ENCODE results near the gene XG. TPM values are rescaled to one million over a fixed set of nuclear protein-coding genes. Genes with fewer than 3 reads are reported as not detected.
"Not testable (repeated sequence)": the region's sequence is repeated elsewhere in the genome, so short reads cannot be mapped to it uniquely, and the experiment has no call there.

XG gene
- polyA plus RNA-seq (ENCODE audit: low read depth in 6 of 6), result 1 to 10 TPM in 1 of 6 donors, under 1 TPM in 3, not detected in 2; 0.58 to 2.8 (median 0.66) TPM

GRCh38 chrX:2751874-2752300 is at the start of gene XG:
XG (plus strand) TSS chrX:2752040; CDS start chrX:2752275, 235 bp downstream.
- ATAC-seq (ENCODE audit: low read depth in 2 of 2); H3K27me3 Mint-ChIP-seq; H3K36me3 Mint-ChIP-seq; DNase-seq; H3K27ac Mint-ChIP-seq; H3K4me1 Mint-ChIP-seq; H3K9me3 Mint-ChIP-seq: not testable (repeated sequence)
- H3K4me3 Mint-ChIP-seq, result peak within 1 kb of the TSS in 1 of 8 donors; percentile 52

- DNase-seq (no peak), ATAC-seq (ENCODE audit: low read depth in 2 of 2) (no peak)
- peaks cover 10 to 17% of the 10 kb centered on the region in 2 donors for H3K36me3 Mint-ChIP-seq
- peaks cover 49 to 69% (median 54%) of the 10 kb centered on the region in 3 donors for H3K4me1 Mint-ChIP-seq
- no peak overlapping the region for H3K4me3 Mint-ChIP-seq
- H3K9me3 Mint-ChIP-seq, result peaks cover 0 to 7% (median 0%) of the 10 kb centered on the region in 7 donors
- no peaks in the 10 kb centered on the region for H3K27me3 Mint-ChIP-seq
- H3K27ac Mint-ChIP-seq, result no peak overlapping the region
Observed at GRCh38 chrX:2703991-2704369, 47.9 kb upstream of the XG start.

- peak overlapping the region in 1 of 8 donors; percentile 12 for H3K4me3 Mint-ChIP-seq
- DNase-seq (no peak), ATAC-seq (ENCODE audit: low read depth in 2 of 2) (no peak)
- peak overlapping the region in 1 of 6 donors; percentile 57 for H3K27ac Mint-ChIP-seq
- no peaks in the 10 kb centered on the region for H3K27me3 Mint-ChIP-seq
- H3K4me1 Mint-ChIP-seq, result peaks cover 56 to 70% (median 56%) of the 10 kb centered on the region in 3 donors
- H3K36me3 Mint-ChIP-seq, result peaks cover 5 to 11% of the 10 kb centered on the region in 2 donors
- H3K9me3 Mint-ChIP-seq, result peaks cover 0 to 6% (median 0%) of the 10 kb centered on the region in 7 donors
Observed at GRCh38 chrX:2705046-2705832, 46.6 kb upstream of the XG start.

GRCh38 chrX:2707334-2707760 is 44.5 kb upstream of the XG start:
- peak overlapping the region; percentile 34 to 94 (median 90) for H3K27ac Mint-ChIP-seq
- H3K4me3 Mint-ChIP-seq, result peak overlapping the region; percentile 43 to 84 (median 75)
- no peaks in the 10 kb centered on the region for H3K36me3 Mint-ChIP-seq
- peaks cover 41 to 62% (median 43%) of the 10 kb centered on the region in 3 donors for H3K4me1 Mint-ChIP-seq
- H3K9me3 Mint-ChIP-seq, result no peaks in the 10 kb centered on the region
- peak; percentile 88 for ATAC-seq (ENCODE audit: low read depth in 2 of 2)
- DNase-seq, result peak; percentile 87
- H3K27me3 Mint-ChIP-seq, result no peaks in the 10 kb centered on the region

- Mint-ChIP-seq H3K27me3 (no peaks in the 10 kb centered on the region), H3K4me1 (peaks cover 41 to 59% (median 43%) of the 10 kb centered on the region in 3 donors), H3K36me3 (no peaks in the 10 kb centered on the region), H3K9me3 (no peaks in the 10 kb centered on the region), H3K4me3 (peak overlapping the region; percentile 31 to 79 (median 70)), H3K27ac (peak overlapping the region; percentile 34 to 94 (median 90))
- DNase-seq (no peak), ATAC-seq (ENCODE audit: low read depth in 2 of 2) (no peak)
Observed at GRCh38 chrX:2708021-2708420, 43.8 kb upstream of the XG start.

- peak; percentile 26 for DNase-seq
- H3K36me3 Mint-ChIP-seq, result no peaks in the 10 kb centered on the region
- peak overlapping the region; percentile 50 to 95 (median 90) for H3K27ac Mint-ChIP-seq
Observed at GRCh38 chrX:2708592-2709188, 43.1 kb upstream of the XG start.

GRCh38 chrX:2709556-2709955 is 42.3 kb upstream of the XG start:
- H3K9me3 Mint-ChIP-seq, result no peaks in the 10 kb centered on the region
- H3K27me3 Mint-ChIP-seq, result no peaks in the 10 kb centered on the region
- peaks cover 0 to under 1% of the 10 kb centered on the region in 2 donors for H3K36me3 Mint-ChIP-seq
- ATAC-seq (ENCODE audit: low read depth in 2 of 2) (no peak), DNase-seq (no peak)
- H3K4me1 Mint-ChIP-seq, result peaks cover 41 to 62% (median 43%) of the 10 kb centered on the region in 3 donors
- H3K4me3 Mint-ChIP-seq, result peak overlapping the region in 6 of 8 donors; percentile 12 to 69 (median 41)
- peak overlapping the region in 2 of 6 donors; percentile 94 to 95 for H3K27ac Mint-ChIP-seq

More at GRCh38 chrX:2708592-2709188, 43.1 kb upstream of the XG start:
- H3K9me3 Mint-ChIP-seq, result no peaks in the 10 kb centered on the region
- no peak for ATAC-seq (ENCODE audit: low read depth in 2 of 2)
- peaks cover 41 to 60% (median 43%) of the 10 kb centered on the region in 3 donors for H3K4me1 Mint-ChIP-seq
- H3K27me3 Mint-ChIP-seq, result no peaks in the 10 kb centered on the region
- H3K4me3 Mint-ChIP-seq, result peak overlapping the region; percentile 31 to 83 (median 69)

GRCh38 chrX:2710041-2710840 is 41.6 kb upstream of the XG start:
- ATAC-seq (ENCODE audit: low read depth in 2 of 2) (no peak), DNase-seq (no peak)
- Mint-ChIP-seq H3K4me1 (peaks cover 43 to 57% (median 43%) of the 10 kb centered on the region in 3 donors), H3K27ac (peak overlapping the region in 5 of 6 donors; percentile 7 to 87 (median 26)), H3K9me3 (no peaks in the 10 kb centered on the region), H3K36me3 (peaks cover 5 to 8% of the 10 kb centered on the region in 2 donors), H3K4me3 (peak overlapping the region; percentile 36 to 68 (median 57)), H3K27me3 (no peaks in the 10 kb centered on the region)

- ATAC-seq (ENCODE audit: low read depth in 2 of 2), result no peak
- no peak for DNase-seq
- no peaks in the 10 kb centered on the region for H3K27me3 Mint-ChIP-seq
- H3K9me3 Mint-ChIP-seq, result no peaks in the 10 kb centered on the region
- no peak overlapping the region for H3K27ac Mint-ChIP-seq
- no peak overlapping the region for H3K4me3 Mint-ChIP-seq
- peaks cover 43 to 51% (median 44%) of the 10 kb centered on the region in 3 donors for H3K4me1 Mint-ChIP-seq
- peaks cover 10 to 13% of the 10 kb centered on the region in 2 donors for H3K36me3 Mint-ChIP-seq
Observed at GRCh38 chrX:2711441-2711840, 40.4 kb upstream of the XG start.

- peaks cover 10 to 15% of the 10 kb centered on the region in 2 donors for H3K36me3 Mint-ChIP-seq
- H3K27me3 Mint-ChIP-seq, result no peaks in the 10 kb centered on the region
- ATAC-seq (ENCODE audit: low read depth in 2 of 2) (no peak), DNase-seq (no peak)
- no peak overlapping the region for H3K4me3 Mint-ChIP-seq
- no peaks in the 10 kb centered on the region for H3K9me3 Mint-ChIP-seq
- H3K4me1 Mint-ChIP-seq, result peaks cover 36 to 41% (median 39%) of the 10 kb centered on the region in 3 donors
- no peak overlapping the region for H3K27ac Mint-ChIP-seq
Observed at GRCh38 chrX:2712428-2712827, 39.4 kb upstream of the XG start.

GRCh38 chrX:2712890-2713840 is 38.7 kb upstream of the XG start:
- no peak overlapping the region for H3K27ac Mint-ChIP-seq
- H3K4me1 Mint-ChIP-seq, result peaks cover 28 to 34% (median 31%) of the 10 kb centered on the region in 3 donors

GRCh38 chrX:2714551-2714950 is 37.3 kb upstream of the XG start:
- Mint-ChIP-seq H3K9me3 (no peaks in the 10 kb centered on the region), H3K4me3 (no peak overlapping the region), H3K4me1 (peaks cover 14 to 20% (median 17%) of the 10 kb centered on the region in 3 donors), H3K27ac (no peak overlapping the region), H3K36me3 (peaks cover 19 to 25% of the 10 kb centered on the region in 2 donors), H3K27me3 (no peaks in the 10 kb centered on the region)
- DNase-seq (no peak), ATAC-seq (ENCODE audit: low read depth in 2 of 2) (no peak)

More at GRCh38 chrX:2712890-2713840, 38.7 kb upstream of the XG start:
- DNase-seq (no peak), ATAC-seq (ENCODE audit: low read depth in 2 of 2) (no peak)
- peaks cover 10 to 18% of the 10 kb centered on the region in 2 donors for H3K36me3 Mint-ChIP-seq
- H3K27me3 Mint-ChIP-seq, result no peaks in the 10 kb centered on the region
- no peaks in the 10 kb centered on the region for H3K9me3 Mint-ChIP-seq
- no peak overlapping the region for H3K4me3 Mint-ChIP-seq
